GM18519 (cell line): ENCODE data around the gene CEBPZ.
"Not testable (repeated sequence)": the region's sequence is repeated elsewhere in the genome, so short reads cannot be mapped to it uniquely, and the experiment has no call there.

Experiments used
- ATAC-seq: cut with Tn5 transposase; IDR thresholded peaks from one replicate; pipeline ENCODE4 v1.9.1; 2021; ENCODE audit warnings: mild to moderate bottlenecking, moderate library complexity; ENCODE audit not compliant: unreplicated experiment, low FRiP score

The CEBPZ gene

GRCh38 chr2:37231241-37232130 is at the start of gene CEBPZ, which contains the start of gene NDUFAF7:
Gene CEBPZ (minus strand): TSS chr2:37231596. CDS start chr2:37231567, 29 bp downstream.
Gene NDUFAF7 (plus strand): TSS chr2:37231658. CDS start chr2:37231706, 48 bp downstream.
- peak; percentile 89 for ATAC-seq

- ATAC-seq: no peak
These were observed 44.9 kb upstream of the CEBPZ start for GRCh38 chr2:37276291-37276690.

- ATAC-seq: no peak
These were observed 43.1 kb upstream of the CEBPZ start for GRCh38 chr2:37274359-37274965.

- ATAC-seq: no peak
These were observed 40.1 kb upstream of the CEBPZ start for GRCh38 chr2:37271376-37272067.

- no peak for ATAC-seq
These were observed 36.7 kb upstream of the CEBPZ start for GRCh38 chr2:37268111-37268510.

GRCh38 chr2:37267685-37268084 is 36.3 kb upstream of the CEBPZ start:
- no peak for ATAC-seq

GRCh38 chr2:37263839-37264238 is 32.4 kb upstream of the CEBPZ start:
- no peak for ATAC-seq

GRCh38 chr2:37262522-37262921 is 31.1 kb upstream of the CEBPZ start:
- no peak for ATAC-seq

- no peak for ATAC-seq
These were observed 19.7 kb upstream of the CEBPZ start for GRCh38 chr2:37250869-37251740.

- no peak for ATAC-seq
These were observed 14.8 kb upstream of the CEBPZ start for GRCh38 chr2:37246205-37246604.

- ATAC-seq: no peak
These were observed 13.4 kb upstream of the CEBPZ start for GRCh38 chr2:37244755-37245154.

- peak; percentile 97 for ATAC-seq
These were observed 12.6 kb upstream of the CEBPZ start for GRCh38 chr2:37244017-37244416.

GRCh38 chr2:37243435-37243834 is 12.0 kb upstream of the CEBPZ start:
- no peak for ATAC-seq

- ATAC-seq: no peak
These were observed 936 bp upstream of the CEBPZ start for GRCh38 chr2:37232131-37232933.

- ATAC-seq: no peak
These were observed 815 bp downstream of the CEBPZ start for GRCh38 chr2:37230581-37230980.

- no peak for ATAC-seq
These were observed 2.6 kb downstream of the CEBPZ start for GRCh38 chr2:37228788-37229187.

GRCh38 chr2:37226863-37227262 is 4.5 kb downstream of the CEBPZ start:
- ATAC-seq: no peak

- ATAC-seq: not testable (repeated sequence)
These were observed 6.3 kb downstream of the CEBPZ start for GRCh38 chr2:37225129-37225528.

GRCh38 chr2:37224063-37224462 is 7.3 kb downstream of the CEBPZ start:
- no peak for ATAC-seq
